DMS153 treated with DMSO at 0.1 percent for 48 hours (cell line): Measurements from ENCODE around the gene GNAO1.
A peak's percentile ranks its signal among the peaks of the same experiment; 100 is the strongest.
"Not testable (repeated sequence)": the region's sequence is repeated elsewhere in the genome, so short reads cannot be mapped to it uniquely, and the experiment has no call there.

Experiments
- DNase-seq: peaks from one replicate; lab custom pipeline; 2025; ENCODE audit not compliant: unreplicated experiment; lab: John Stamatoyannopoulos, UW

The GNAO1 gene

GRCh38 chr16:56357241-56357764, 166.0 kb downstream of the GNAO1 start:
- DNase-seq = peak; percentile 24

- no peak for DNase-seq
Measured at GRCh38 chr16:56357765-56358322, 166.6 kb downstream of the GNAO1 start.

GRCh38 chr16:56360117-56361008, 169.1 kb downstream of the GNAO1 start:
- no peak for DNase-seq

- DNase-seq = no peak
Measured at GRCh38 chr16:56362057-56362655, 170.9 kb downstream of the GNAO1 start.

- no peak for DNase-seq
Measured at GRCh38 chr16:56362706-56363105, 171.4 kb downstream of the GNAO1 start.

GRCh38 chr16:56363181-56363716, 172.0 kb downstream of the GNAO1 start:
- no peak for DNase-seq

- DNase-seq = no peak
Measured at GRCh38 chr16:56363781-56364565, 172.7 kb downstream of the GNAO1 start.

GRCh38 chr16:56364865-56365264, 173.6 kb downstream of the GNAO1 start:
- DNase-seq = no peak

GRCh38 chr16:56365552-56365951, 174.3 kb downstream of the GNAO1 start:
- DNase-seq = no peak

- DNase-seq = no peak
Measured at GRCh38 chr16:56366945-56367344, 175.7 kb downstream of the GNAO1 start.

GRCh38 chr16:56367764-56368163, 176.5 kb downstream of the GNAO1 start:
- no peak for DNase-seq

- DNase-seq = no peak
Measured at GRCh38 chr16:56368545-56368944, 177.3 kb downstream of the GNAO1 start.

- no peak for DNase-seq
Measured at GRCh38 chr16:56369202-56369601, 177.9 kb downstream of the GNAO1 start.

- DNase-seq = no peak
Measured at GRCh38 chr16:56370185-56370874, 179.0 kb downstream of the GNAO1 start.

- no peak for DNase-seq
Measured at GRCh38 chr16:56370875-56371659, 179.8 kb downstream of the GNAO1 start.

- DNase-seq = no peak
Measured at GRCh38 chr16:56371660-56371937, 180.3 kb downstream of the GNAO1 start.

- DNase-seq = no peak
Measured at GRCh38 chr16:56372013-56372634, 180.8 kb downstream of the GNAO1 start.

GRCh38 chr16:56373003-56373402, 181.7 kb downstream of the GNAO1 start:
- no peak for DNase-seq

GRCh38 chr16:56375792-56376191, 184.5 kb downstream of the GNAO1 start:
- DNase-seq = not testable (repeated sequence)
